Measurements from ENCODE around the gene SLC25A25.
"Not testable (repeated sequence)": the region's sequence is repeated elsewhere in the genome, so short reads cannot be mapped to it uniquely, and the experiment has no call there.

Gene SLC25A25

DNA sequence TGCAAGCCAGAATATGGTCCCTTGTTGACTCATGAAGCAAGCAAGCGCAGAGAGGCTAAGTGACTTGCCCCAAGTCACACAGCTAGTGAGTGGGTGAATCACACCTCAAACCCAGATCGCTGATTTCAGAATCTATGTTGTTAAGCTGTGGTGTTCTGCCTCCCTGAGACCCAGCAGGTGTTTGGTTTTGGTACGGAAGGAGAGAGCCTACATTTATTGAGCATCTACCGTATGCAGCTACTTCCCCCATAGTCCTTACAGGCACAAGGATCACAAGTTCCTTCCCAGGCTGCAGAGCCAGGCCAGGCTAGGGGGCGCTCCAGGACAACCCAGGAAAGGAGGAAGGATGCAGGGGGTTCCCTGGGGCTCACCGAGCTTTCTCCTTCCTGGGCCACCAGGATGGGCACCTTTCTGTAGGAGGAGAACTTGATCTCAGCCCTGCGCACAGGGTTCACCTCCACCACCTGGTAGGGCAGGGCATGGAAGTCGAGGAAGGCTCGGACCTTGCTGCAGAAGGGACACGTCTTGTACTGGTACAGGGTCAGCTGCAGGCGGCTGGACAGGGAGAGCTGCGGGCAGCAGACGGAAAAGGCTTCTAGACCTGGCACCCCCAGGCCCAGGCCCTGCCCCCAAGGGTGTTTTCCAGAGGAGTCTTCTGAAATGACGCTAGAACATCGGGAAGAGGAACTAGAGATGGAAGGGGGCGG is 57.0 kb downstream of the SLC25A25 start:
- peak; percentile 64 for TF ChIP-seq CTCF (conservative IDR thresholded peaks at IDR 0.05)
- H3K27ac ChIP-seq, result peak overlapping the region; percentile 97; the same call in 1 of the 2 replicates

- TF ChIP-seq CTCF (conservative IDR thresholded peaks at IDR 0.05), result no peak
- H3K27ac ChIP-seq, result peak overlapping the region; percentile 97; the same call in 1 of the 2 replicates
These were observed 57.7 kb downstream of the SLC25A25 start for GRCh38 chr9:128125580-128126354.

DNA sequence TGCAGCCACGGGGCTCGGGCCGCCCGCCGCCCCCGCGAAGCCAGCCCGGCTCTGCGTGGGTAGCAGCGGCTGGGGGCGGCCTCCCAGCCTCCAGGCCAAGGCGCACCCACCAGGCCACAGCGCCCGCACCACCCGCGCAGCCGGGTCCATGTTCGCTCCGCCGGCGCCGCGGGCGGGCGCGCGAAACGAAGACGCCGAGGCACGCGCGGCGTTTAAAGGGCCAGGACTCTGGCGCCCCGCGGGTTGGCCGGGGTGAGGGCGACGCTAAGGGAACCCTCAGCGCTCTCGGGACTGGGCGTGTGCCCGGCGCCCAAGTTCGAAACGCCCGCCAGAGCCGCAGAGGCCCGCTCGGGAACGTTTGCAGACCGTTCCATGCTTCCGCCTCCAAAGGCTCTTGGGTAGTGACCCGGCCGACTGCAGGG is 59.5 kb downstream of the SLC25A25 start, which contains the start of gene PTGES2:
Gene PTGES2, minus strand, starts transcription at position 162 of the 422 bp plus-strand sequence. Its CDS starts 12 bp downstream, at position 150.
- peak within 1 kb of the TSS; percentile 97 for H3K27ac ChIP-seq
- TF ChIP-seq CTCF (conservative IDR thresholded peaks at IDR 0.05), result no peak

- H3K27ac ChIP-seq, result peak overlapping the region; percentile 97
- no peak for TF ChIP-seq CTCF (conservative IDR thresholded peaks at IDR 0.05)
These were observed 60.2 kb downstream of the SLC25A25 start for GRCh38 chr9:128127990-128128835.

- no peak for TF ChIP-seq CTCF (conservative IDR thresholded peaks at IDR 0.05)
- peak overlapping the region; percentile 97 for H3K27ac ChIP-seq
These were observed 61.0 kb downstream of the SLC25A25 start for GRCh38 chr9:128128836-128129590.

GRCh38 chr9:128129976-128130590 is 62.1 kb downstream of the SLC25A25 start:
- not testable (repeated sequence) for H3K27ac ChIP-seq
- peak; percentile 58 for TF ChIP-seq CTCF (conservative IDR thresholded peaks at IDR 0.05)

DNA sequence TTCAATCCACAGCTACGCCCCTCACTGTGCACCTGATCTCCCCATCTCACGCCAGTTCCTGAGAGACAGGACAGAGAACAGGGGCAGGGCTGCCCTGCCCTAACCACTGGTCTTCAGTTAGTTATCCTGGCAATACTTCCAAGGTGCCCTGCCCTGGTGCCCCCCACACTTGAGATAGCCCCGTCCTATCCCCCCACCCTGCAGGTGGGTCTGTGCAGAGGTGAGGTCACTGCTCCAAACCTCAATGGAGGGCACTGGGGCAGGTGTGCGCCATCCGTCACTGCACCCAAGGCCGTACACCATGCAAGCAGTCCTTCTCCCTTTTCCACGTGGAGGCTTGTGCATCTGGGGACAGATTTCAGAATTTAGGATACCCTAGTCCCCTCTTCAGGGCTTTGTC is 62.6 kb downstream of the SLC25A25 start:
- not testable (repeated sequence) for H3K27ac ChIP-seq

DNA sequence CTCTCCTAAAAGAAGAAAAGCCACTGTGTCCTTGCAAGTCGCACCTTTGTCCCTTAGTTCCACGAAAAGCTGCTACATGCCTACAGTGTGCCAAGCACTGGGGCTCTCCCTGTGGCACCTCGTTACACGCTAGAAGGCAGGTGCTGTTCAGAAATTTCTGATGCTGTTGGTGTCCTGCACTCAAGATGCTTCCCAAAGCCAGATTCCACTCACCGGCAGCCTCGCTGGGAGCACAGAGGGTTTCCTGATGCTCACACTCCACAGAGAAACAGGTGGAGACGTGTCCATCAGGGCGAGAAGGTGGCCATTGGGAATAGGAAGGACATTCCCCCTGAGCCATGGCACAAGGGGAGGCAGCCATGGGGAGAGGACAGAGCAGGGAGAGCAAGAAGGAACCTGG is 63.3 kb downstream of the SLC25A25 start:
- not testable (repeated sequence) for H3K27ac ChIP-seq

DNA sequence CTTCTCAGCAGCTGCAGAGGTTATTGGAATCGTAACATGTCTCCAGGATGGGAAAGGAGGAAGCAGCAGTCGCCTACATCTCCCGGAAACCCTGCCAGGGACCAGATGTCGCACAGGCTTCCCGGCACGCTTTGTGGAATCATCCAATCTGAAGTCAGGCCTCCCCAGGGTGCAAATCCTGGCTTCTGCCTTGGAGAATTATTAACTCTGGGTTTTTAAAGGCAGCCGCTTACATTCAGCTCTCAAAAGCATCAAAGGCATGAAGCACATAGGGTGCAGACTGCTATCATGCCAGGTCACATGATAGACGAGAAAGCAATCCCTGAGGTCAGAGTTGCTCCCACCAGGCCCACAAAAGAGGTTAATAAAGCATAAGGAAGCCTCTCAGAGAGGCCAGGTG is 64.1 kb downstream of the SLC25A25 start:
- H3K27ac ChIP-seq, result not testable (repeated sequence)

GRCh38 chr9:128135561-128135960 is 67.5 kb downstream of the SLC25A25 start:
- H3K27ac ChIP-seq, result not testable (repeated sequence)
